ENCODE results near the gene ACE2.

GRCh38 chrX:15522464-15522863 lies 78.3 kb downstream of the ACE2 start:
- no peak for TF ChIP-seq POLR2A (IDR thresholded peaks at IDR 0.05)
- no peak for TF ChIP-seq CTCF (IDR thresholded peaks at IDR 0.05)
